H1 (cell line): ENCODE measurements around the gene INHBB. TPM values are rescaled to one million over a fixed set of nuclear protein-coding genes. Genes with fewer than 3 reads are reported as not detected.

Experiments
- CTCF ChIA-PET: fragments of 300-600 bp; sonication (Branson Sonifier 250); formaldehyde crosslinking; loops from one replicate; lab custom pipeline; 2021; ENCODE audit not compliant: partially characterized antibody; lab: Charles Lee
- POLR2A ChIA-PET: fragments of 300-600 bp; sonication (Branson Sonifier 250); formaldehyde crosslinking; loops from one replicate; lab custom pipeline; 2021; ENCODE audit warnings: inconsistent platforms; ENCODE audit not compliant: partially characterized antibody; lab: Charles Lee
- DNase-seq, 2 experiments: peaks; one replicate each; pipeline versions ENCODE4 v3.0.0 to v3.0.0-alpha.2; 2010 to 2022; ENCODE audit warnings: low spot score in 2 of 2, low read depth in 1 of 2, mixed read lengths in 1 of 2
- FAIRE-seq: peaks from 2 replicates; lab custom pipeline; 2011; peaks lifted over from hg19 to GRCh38; lab: Jason Lieb, UNC
- H2AFZ ChIP-seq: 2 replicates; pipeline ENCODE4 v1.8.1; 2012; ENCODE audit warnings: low read length, inconsistent platforms
- H2AK5ac ChIP-seq: 2 replicates; pipeline ENCODE4 v1.6.1; 2013; ENCODE audit warnings: low read depth, low read length
- H2BK120ac ChIP-seq: replicated peaks from 2 replicates; pipeline ENCODE3; 2013; ENCODE audit warnings: low read depth, low read length, inconsistent platforms
- H2BK12ac ChIP-seq: 2 replicates; pipeline ENCODE4 v1.6.1; 2013; ENCODE audit warnings: low read depth, low read length
- H2BK15ac ChIP-seq: 2 replicates; pipeline ENCODE4 v1.6.1; 2013; ENCODE audit warnings: low read length
- H2BK20ac ChIP-seq: 2 replicates; pipeline ENCODE4 v1.6.1; 2013; ENCODE audit warnings: low read length
- H2BK5ac ChIP-seq: 2 replicates; pipeline ENCODE4 v1.6.1; 2013; ENCODE audit warnings: low read depth, low read length
- H3K14ac ChIP-seq: 2 replicates; pipeline ENCODE4 v1.6.1; 2013; ENCODE audit warnings: inconsistent platforms; ENCODE audit not compliant: insufficient read length
- H3K18ac ChIP-seq: 2 replicates; pipeline ENCODE4 v1.6.1; 2013; ENCODE audit warnings: low read length; ENCODE audit errors: extremely low read depth
- H3K23ac ChIP-seq: 2 replicates; pipeline ENCODE4 v1.6.1; 2013; ENCODE audit warnings: inconsistent platforms; ENCODE audit not compliant: insufficient read length
- H3K23me2 ChIP-seq: 2 replicates; pipeline ENCODE4 v1.6.1; 2013; ENCODE audit warnings: low read depth, low read length
- H3K27ac ChIP-seq: 2 replicates; pipeline ENCODE4 v1.6.1; 2011; ENCODE audit warnings: low read depth, low read length, inconsistent platforms
- H3K27me3 ChIP-seq, 4 experiments: replicated peaks in 1 of 4; 1 replicate in 1 of 4; 2 replicates in 3 of 4; pipeline versions ENCODE4 v1.6.1 to v1.8.1; 2011 to 2013; ENCODE audit warnings: low read length in 3 of 4, mild to moderate bottlenecking in 3 of 4, inconsistent platforms in 2 of 4, mixed read lengths in 2 of 4, moderate library complexity in 1 of 4; ENCODE audit not compliant: control insufficient read depth in 3 of 4, insufficient read depth in 3 of 4; ENCODE audit errors: extremely low read depth in 1 of 4
- H3K36me3 ChIP-seq, 4 experiments: 2 replicates each; pipeline versions ENCODE4 v1.6.1 to v1.8.1; 2011 to 2013; ENCODE audit warnings: mild to moderate bottlenecking in 4 of 4, low read length in 3 of 4, moderate library complexity in 2 of 4, control low read depth in 1 of 4, inconsistent platforms in 1 of 4; ENCODE audit not compliant: insufficient read depth in 4 of 4, control insufficient read depth in 2 of 4
- H3K4ac ChIP-seq: replicated peaks from 2 replicates; pipeline ENCODE3; 2013; ENCODE audit warnings: low read length, low read depth, mixed read lengths, inconsistent platforms; ENCODE audit not compliant: insufficient read length
- H3K4me1 ChIP-seq, 4 experiments: replicated peaks in 1 of 4; 1 replicate in 1 of 4; 2 replicates in 3 of 4; pipeline versions ENCODE4 v1.6.1 to v1.8.1; 2011 to 2013; ENCODE audit warnings: low read length in 3 of 4, inconsistent platforms in 2 of 4, mixed read lengths in 1 of 4; ENCODE audit not compliant: insufficient read depth in 4 of 4, control insufficient read depth in 3 of 4
- H3K4me2 ChIP-seq, 2 experiments: 2 replicates each; pipeline versions ENCODE4 v1.6.1 to v1.8.1; 2011 to 2013; ENCODE audit warnings: low read depth in 2 of 2, low read length in 2 of 2, control low read depth in 1 of 2, inconsistent platforms in 1 of 2, mild to moderate bottlenecking in 1 of 2; ENCODE audit not compliant: insufficient read depth in 1 of 2
- H3K4me3 ChIP-seq, 4 experiments: fragments of 200-600, 300-600 bp in 1 of 4; sonication (generic), shearing (Covaris generic), sonication (Bioruptor Twin) in 1 of 4; 2 replicates each; pipeline versions ENCODE4 v1.5.1 to v1.8.1; 2011 to 2016; ENCODE audit warnings: low read length in 4 of 4, low read depth in 3 of 4, control low read depth in 2 of 4, inconsistent platforms in 2 of 4, mild to moderate bottlenecking in 2 of 4, mixed read lengths in 1 of 4, moderate library complexity in 1 of 4; ENCODE audit not compliant: insufficient read depth in 2 of 4; ENCODE audit errors: extremely low read depth in 1 of 4
- H3K56ac ChIP-seq: replicated peaks from 2 replicates; pipeline ENCODE3; 2013; ENCODE audit warnings: low read depth, mild to moderate bottlenecking, mixed read lengths, low read length, inconsistent platforms; ENCODE audit not compliant: insufficient read length
- H3K79me1 ChIP-seq: 2 replicates; pipeline ENCODE4 v1.6.1; 2013; ENCODE audit warnings: low read depth, low read length, control low read depth
- H3K79me2 ChIP-seq, 2 experiments: 2 replicates each; pipeline versions ENCODE4 v1.6.1 to v1.8.1; 2012 to 2013; ENCODE audit warnings: low read length in 2 of 2, mild to moderate bottlenecking in 2 of 2, inconsistent platforms in 1 of 2; ENCODE audit not compliant: insufficient read depth in 2 of 2, control insufficient read depth in 1 of 2
- H3K9ac ChIP-seq, 4 experiments: replicated peaks in 1 of 4; 1 replicate in 1 of 4; 2 replicates in 3 of 4; pipeline versions ENCODE4 v1.6.1 to v1.8.1; 2011 to 2013; ENCODE audit warnings: low read depth in 3 of 4, low read length in 3 of 4, control low read depth in 2 of 4, mild to moderate bottlenecking in 2 of 4, moderate library complexity in 2 of 4, inconsistent platforms in 1 of 4; ENCODE audit errors: extremely low read depth in 1 of 4
- H3K9me3 ChIP-seq, 2 experiments: 2 replicates each; pipeline versions ENCODE4 v1.6.1 to v1.8.1; 2012 to 2013; ENCODE audit warnings: mild to moderate bottlenecking in 2 of 2, moderate library complexity in 2 of 2, control low read depth in 1 of 2, inconsistent platforms in 1 of 2, low read depth in 1 of 2, low read length in 1 of 2, mixed read lengths in 1 of 2; ENCODE audit not compliant: insufficient read depth in 2 of 2
- H4K20me1 ChIP-seq, 2 experiments: replicated peaks in 1 of 2; 2 replicates each; pipeline versions ENCODE3 to v1.8.1; 2011 to 2013; ENCODE audit warnings: inconsistent platforms in 2 of 2, low read length in 2 of 2, mild to moderate bottlenecking in 1 of 2; ENCODE audit not compliant: insufficient read depth in 2 of 2, control insufficient read depth in 1 of 2
- H4K5ac ChIP-seq: 2 replicates; pipeline ENCODE4 v1.6.1; 2013; ENCODE audit warnings: low read length, low read depth, mixed read lengths, inconsistent platforms; ENCODE audit not compliant: insufficient read length
- H4K8ac ChIP-seq: 2 replicates; pipeline ENCODE4 v1.8.0; 2013; ENCODE audit warnings: mild to moderate bottlenecking, moderate library complexity, low read length, inconsistent platforms; ENCODE audit not compliant: insufficient read depth; ENCODE audit errors: extremely low read depth
- H4K91ac ChIP-seq: replicated peaks from 2 replicates; pipeline ENCODE3; 2013; ENCODE audit warnings: low read length, mixed read lengths, inconsistent platforms; ENCODE audit not compliant: insufficient read length
- ASH2L ChIP-seq: fragments of 200-600, 300-600 bp; sonication (generic); IDR thresholded peaks from one replicate; pipeline ENCODE4 v1.7.1; 2017; ENCODE audit warnings: low read length
- BCL11A ChIP-seq, 2 experiments: IDR thresholded peaks; one replicate each; pipeline ENCODE4 v1.6.1; 2011; ENCODE audit warnings: low read depth in 2 of 2, low read length in 2 of 2, mild to moderate bottlenecking in 2 of 2
- CBX8 ChIP-seq: fragments of 300-800, 300-1000 bp; sonication (generic); IDR thresholded peaks from 2 replicates; pipeline ENCODE4 v1.7.1; 2016; ENCODE audit warnings: low read depth, low read length, borderline replicate concordance
- CEBPB ChIP-seq: IDR thresholded peaks from 2 replicates; pipeline ENCODE4 v1.6.1; 2012; ENCODE audit warnings: low read depth, low read length
- CHD2 ChIP-seq: IDR thresholded peaks from 2 replicates; pipeline ENCODE4 v1.6.1; 2012; ENCODE audit warnings: low read length, improper control_type of control experiment
- E2F6 ChIP-seq: IDR thresholded peaks from 2 replicates; pipeline ENCODE4 v1.6.1; 2012; ENCODE audit warnings: inconsistent platforms
- FOSL1 ChIP-seq: IDR thresholded peaks from 2 replicates; pipeline ENCODE4 v1.6.1; 2011; ENCODE audit warnings: mild to moderate bottlenecking, low read depth, low read length, moderate library complexity; ENCODE audit not compliant: insufficient read depth
- HDAC6 ChIP-seq: IDR thresholded peaks from one replicate; pipeline ENCODE4 v1.7.1; 2012; ENCODE audit warnings: low read depth, mild to moderate bottlenecking, inconsistent platforms, low read length, moderate library complexity
- NANOG ChIP-seq: IDR thresholded peaks from 2 replicates; pipeline ENCODE4 v1.6.1; 2011; ENCODE audit warnings: low read length, low read depth, mild to moderate bottlenecking, inconsistent platforms; ENCODE audit not compliant: insufficient read depth, poor library complexity, severe bottlenecking
- TCF12 ChIP-seq: IDR thresholded peaks from 2 replicates; pipeline ENCODE4 v1.6.1; 2011; ENCODE audit warnings: low read depth, mild to moderate bottlenecking, low read length
- WGBS, 2 experiments: shearing (Covaris generic) in 1 of 2; methylation state at CpG; one replicate each; pipeline versions ENCODE4 v1.1.6 to v1.1.7; 2013 to 2015; ENCODE audit warnings: low lambda C conversion rate in 2 of 2, mixed read lengths in 2 of 2, inconsistent platforms in 1 of 2, low coverage in 1 of 2, missing lambda C conversion rate in 1 of 2; ENCODE audit not compliant: insufficient replicate concordance in 2 of 2, insufficient coverage in 1 of 2, insufficient read length in 1 of 2; ENCODE audit errors: extremely low coverage in 1 of 2, missing lambda C conversion rate in 1 of 2; 5-methylcytosine and 5-hydroxymethylcytosine counted together
- polyA plus RNA-seq, 7 experiments: library from polyadenylated mRNA; depleted of rRNA in 3 of 7; stranded (reverse) in 5 of 7; unstranded in 2 of 7; fragments of >200 nt in 5 of 7; fragments of 200-250 nt in 2 of 7; gene quantifications; 1 replicate in 5 of 7; 2 replicates in 1 of 7; 4 replicates in 1 of 7; pipeline versions ENCODE4 v1.2.1 to v1.2.3, GENCODE V29; 2011 to 2013; ENCODE audit warnings: missing spikeins in 2 of 7, mixed read lengths in 2 of 7
- total RNA-seq: library from RNA; stranded (reverse); fragmentation: NEBNext Ultra II Directional; extraction: Animal tissue kit (Norgen Biotek cat#: 25700); gene quantifications from 2 replicates; pipeline ENCODE4 v1.2.1, GENCODE V29; 2021

INHBB gene
- total and polyA plus RNA-seq, 2 of the 8 experiments (the other 6 are each of a cell fraction or from before 2014, with no cell fraction given), result 0.30 to 0.32 TPM

GRCh38 chr2:120330946-120331822 is 14.8 kb upstream of the INHBB start:
- Histone ChIP-seq H3K23ac (no peak overlapping the region), H3K4me3 (no peak overlapping the region), H3K14ac (no peak overlapping the region), H3K36me3 (no peaks in the 10 kb centered on the region), H3K79me2 (no peaks in the 10 kb centered on the region), H3K4ac (no peak overlapping the region), H3K4me1 (no peaks in the 10 kb centered on the region), H2AFZ (no peak overlapping the region), H3K27me3 (peaks cover 0 to 4% (median 0%) of the 10 kb centered on the region in 4 experiments; a peak in 4 of 7 replicates), H4K5ac (no peak overlapping the region), H3K4me2 (no peak overlapping the region), H2BK20ac (no peak overlapping the region), H2BK15ac (no peak overlapping the region), H3K18ac (no peak overlapping the region), H3K56ac (no peak overlapping the region), H4K20me1 (no peaks in the 10 kb centered on the region), H2AK5ac (no peak overlapping the region), H2BK5ac (no peak overlapping the region), H3K9me3 (no peaks in the 10 kb centered on the region)
- POLR2A ChIA-PET, result no interaction called here
- DNase-seq (no peak), FAIRE-seq (no peak)
- TF ChIP-seq NANOG, result no peak
- TF ChIP-seq ASH2L, result no peak
- no peak for TF ChIP-seq BCL11A (IDR thresholded peaks at IDR 0.05; ENCODE audit: low read depth in 2 of 2, low read length in 2 of 2)
- TF ChIP-seq E2F6, result no peak
- no peak for TF ChIP-seq CEBPB
- TF ChIP-seq CBX8, result no peak
- no peak for TF ChIP-seq TCF12
- TF ChIP-seq CHD2, result no peak
- TF ChIP-seq FOSL1, result no peak
- TF ChIP-seq HDAC6, result no peak
- TF ChIP-seq, all 59 proteins: peak for 0
- CTCF ChIA-PET, result interaction anchor here (0.6 to 5.6 kb wide), 7 partner anchors 12 to 344 kb away, joined by 3 to 27 read pairs (median 4); no protein-coding TSS in a partner anchor
- no peaks in the 10 kb centered on the region for H3K23me2 ChIP-seq
- H3K79me1 ChIP-seq, result no peaks in the 10 kb centered on the region
- no peak overlapping the region for H2BK12ac ChIP-seq
- no peak overlapping the region for H3K27ac ChIP-seq
- no peak overlapping the region for H4K8ac ChIP-seq
- no peak overlapping the region for H2BK120ac ChIP-seq
- no peak overlapping the region for H4K91ac ChIP-seq
- no peak overlapping the region for H3K9ac ChIP-seq
- WGBS, 2 experiments, result 89% methylated on average over 24 of the region's 24 CpGs; no CpG with 5 or more reads in 1 of the 2 experiments
